ENCODE measurements around the gene FGD2.

FGD2 gene

DNA sequence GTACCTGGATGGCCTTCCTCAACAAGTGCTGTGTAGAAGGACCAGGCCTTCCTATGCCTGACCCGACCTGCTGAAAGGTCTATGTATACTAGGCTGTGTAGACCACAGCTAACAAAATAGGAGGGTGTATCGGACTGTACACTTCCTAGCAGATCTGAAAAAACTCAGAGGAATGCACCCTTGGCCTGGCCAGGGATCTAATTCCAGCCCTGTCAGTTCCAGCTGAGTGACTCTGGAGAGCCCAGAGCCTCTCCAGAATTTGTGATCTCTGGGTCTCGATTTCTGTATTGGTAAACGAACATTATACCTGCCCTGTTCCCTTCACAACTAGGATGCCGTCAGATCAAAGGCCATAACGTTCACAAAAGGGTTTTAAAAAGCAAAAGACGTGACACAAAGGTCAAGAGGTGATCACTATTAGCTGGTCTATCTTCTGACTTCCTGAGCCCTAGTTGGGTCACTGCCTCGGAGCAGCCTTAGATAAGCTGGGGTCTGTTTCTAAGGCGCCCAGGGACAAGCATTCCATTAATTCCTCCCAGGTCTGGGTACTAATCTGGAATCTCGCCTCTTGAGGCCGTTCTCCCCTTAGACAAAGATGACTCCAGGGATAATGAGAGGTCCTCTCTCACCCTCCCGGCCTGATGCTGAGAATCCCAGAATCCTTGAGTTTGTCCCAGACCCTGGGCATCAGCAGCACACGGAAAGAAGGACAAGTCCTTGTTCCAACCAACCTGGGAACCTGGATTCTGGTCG is 33.4 kb upstream of the FGD2 start:
- Histone ChIP-seq H3K9me3 (ENCODE audit: control insufficient read depth in 2 of 2, low read length in 2 of 2) (no peaks in the 10 kb centered on the region), H3K9ac (ENCODE audit: low read depth in 1 of 2, low read length in 2 of 2) (no peak overlapping the region), H3K36me3 (ENCODE audit: control insufficient read depth in 2 of 2, insufficient read depth in 2 of 2, low read length in 2 of 2) (peaks cover 95 to 98% of the 10 kb centered on the region in 2 donors), H3K27me3 (ENCODE audit: control insufficient read depth in 2 of 2, insufficient read depth in 2 of 2, low read length in 2 of 2) (no peaks in the 10 kb centered on the region), H3K27ac (ENCODE audit: low read depth in 2 of 2, low read length in 2 of 2) (no peak overlapping the region), H3K4me3 (ENCODE audit: low read length in 2 of 2) (no peak overlapping the region), H3K4me1 (ENCODE audit: control insufficient read depth in 2 of 2, insufficient read depth in 2 of 2, low read length in 2 of 2) (no peaks in the 10 kb centered on the region)

DNA sequence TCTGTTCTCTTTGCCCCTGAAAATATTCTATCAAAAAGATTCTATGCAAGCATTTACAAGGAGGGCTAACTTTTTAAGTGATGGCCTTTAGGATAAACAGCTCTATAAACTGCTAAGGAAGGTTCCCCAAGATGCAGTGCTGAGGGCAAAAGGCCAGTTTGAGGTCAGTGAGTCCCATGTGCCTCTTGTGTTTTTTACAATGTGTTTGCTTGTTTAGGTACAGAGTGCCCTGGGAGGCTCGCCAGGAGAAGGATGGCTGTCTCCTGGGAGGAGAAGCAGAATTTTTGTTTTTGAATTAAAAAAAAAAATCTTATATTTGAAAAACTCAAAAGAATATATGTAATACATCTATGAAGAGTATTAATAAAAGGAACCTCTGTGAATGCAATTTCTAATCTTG is 32.3 kb upstream of the FGD2 start:
- Histone ChIP-seq H3K27me3 (ENCODE audit: control insufficient read depth in 2 of 2, insufficient read depth in 2 of 2, low read length in 2 of 2) (no peaks in the 10 kb centered on the region), H3K4me3 (ENCODE audit: low read length in 2 of 2) (no peak overlapping the region), H3K9me3 (ENCODE audit: control insufficient read depth in 2 of 2, low read length in 2 of 2) (no peaks in the 10 kb centered on the region), H3K36me3 (ENCODE audit: control insufficient read depth in 2 of 2, insufficient read depth in 2 of 2, low read length in 2 of 2) (peaks cover 98 to 100% of the 10 kb centered on the region in 2 donors), H3K4me1 (ENCODE audit: control insufficient read depth in 2 of 2, insufficient read depth in 2 of 2, low read length in 2 of 2) (no peaks in the 10 kb centered on the region), H3K27ac (ENCODE audit: low read depth in 2 of 2, low read length in 2 of 2) (no peak overlapping the region), H3K9ac (ENCODE audit: low read depth in 1 of 2, low read length in 2 of 2) (no peak overlapping the region)

DNA sequence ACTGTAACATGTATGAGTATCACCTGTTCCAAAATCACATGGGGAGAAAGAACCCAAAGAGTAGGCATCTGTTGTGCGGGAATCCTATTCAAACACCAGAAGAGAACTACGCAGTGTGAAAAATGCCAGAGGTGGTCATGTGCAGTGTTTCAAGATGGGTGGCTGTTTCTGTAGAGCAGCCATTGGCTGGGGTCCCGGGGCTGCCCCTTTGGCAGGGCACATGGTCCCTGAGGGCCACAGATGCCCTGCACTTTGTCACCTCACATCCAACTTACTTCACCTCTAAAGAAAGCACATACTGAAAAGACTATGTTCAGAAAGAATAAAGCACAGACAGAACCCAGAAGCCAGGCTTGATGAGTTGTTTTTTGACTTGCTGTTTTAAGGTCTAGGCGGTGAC is 31.8 kb upstream of the FGD2 start:
- Histone ChIP-seq H3K4me1 (ENCODE audit: control insufficient read depth in 2 of 2, insufficient read depth in 2 of 2, low read length in 2 of 2) (no peaks in the 10 kb centered on the region), H3K9ac (ENCODE audit: low read depth in 1 of 2, low read length in 2 of 2) (no peak overlapping the region), H3K9me3 (ENCODE audit: control insufficient read depth in 2 of 2, low read length in 2 of 2) (no peaks in the 10 kb centered on the region), H3K36me3 (ENCODE audit: control insufficient read depth in 2 of 2, insufficient read depth in 2 of 2, low read length in 2 of 2) (peaks cover 97 to 98% of the 10 kb centered on the region in 2 donors), H3K27me3 (ENCODE audit: control insufficient read depth in 2 of 2, insufficient read depth in 2 of 2, low read length in 2 of 2) (no peaks in the 10 kb centered on the region), H3K27ac (ENCODE audit: low read depth in 2 of 2, low read length in 2 of 2) (no peak overlapping the region), H3K4me3 (ENCODE audit: low read length in 2 of 2) (no peak overlapping the region)

DNA sequence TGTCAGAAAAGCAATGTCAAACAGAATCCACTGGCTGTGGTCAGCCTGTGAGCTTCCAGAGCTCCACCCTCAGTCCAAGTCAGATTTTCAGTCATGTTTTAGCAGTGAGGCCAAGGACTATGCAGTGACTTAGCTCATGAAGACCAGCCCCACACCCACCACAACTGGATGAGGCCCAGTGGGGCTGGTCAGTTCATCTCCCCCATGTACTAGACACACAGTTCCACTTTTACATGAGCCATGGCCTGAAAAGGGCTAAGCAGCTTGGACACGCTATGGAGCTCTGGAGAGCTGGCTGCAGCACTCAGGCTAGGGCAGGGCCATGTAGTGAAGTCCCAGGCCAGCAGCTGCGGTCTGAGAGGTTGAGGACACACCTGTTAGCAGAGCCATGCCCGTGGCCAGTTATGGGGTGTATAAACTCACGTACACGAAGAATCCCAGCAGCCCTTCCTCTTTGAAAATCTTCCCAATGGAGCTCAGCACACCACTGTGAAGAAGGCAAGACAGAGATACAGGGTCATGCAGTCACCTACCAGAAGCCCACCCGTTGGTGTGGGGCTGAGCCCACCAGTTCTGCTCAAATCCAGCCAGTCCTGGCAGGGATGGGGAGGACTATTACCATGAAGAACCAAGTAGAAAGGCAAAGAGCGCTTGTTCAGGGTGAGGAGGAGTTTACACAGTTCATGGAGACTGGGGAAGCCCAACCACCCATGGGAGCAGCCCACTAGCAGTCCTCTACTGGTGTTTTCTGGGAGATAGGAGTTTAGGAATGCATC is 30.0 kb upstream of the FGD2 start:
- H3K4me3 ChIP-seq (ENCODE audit: low read length in 2 of 2) = no peak overlapping the region
- H3K27ac ChIP-seq (ENCODE audit: low read depth in 2 of 2, low read length in 2 of 2) = no peak overlapping the region
- no peak overlapping the region for H3K9ac ChIP-seq (ENCODE audit: low read depth in 1 of 2, low read length in 2 of 2)
- H3K9me3 ChIP-seq (ENCODE audit: control insufficient read depth in 2 of 2, low read length in 2 of 2) = no peaks in the 10 kb centered on the region
- H3K27me3 ChIP-seq (ENCODE audit: control insufficient read depth in 2 of 2, insufficient read depth in 2 of 2, low read length in 2 of 2) = no peaks in the 10 kb centered on the region
- peaks cover 0 to 2% of the 10 kb centered on the region in 2 donors for H3K4me1 ChIP-seq (ENCODE audit: control insufficient read depth in 2 of 2, insufficient read depth in 2 of 2, low read length in 2 of 2)
- H3K36me3 ChIP-seq (ENCODE audit: control insufficient read depth in 2 of 2, insufficient read depth in 2 of 2, low read length in 2 of 2) = peaks cover 83 to 84% of the 10 kb centered on the region in 2 donors

DNA sequence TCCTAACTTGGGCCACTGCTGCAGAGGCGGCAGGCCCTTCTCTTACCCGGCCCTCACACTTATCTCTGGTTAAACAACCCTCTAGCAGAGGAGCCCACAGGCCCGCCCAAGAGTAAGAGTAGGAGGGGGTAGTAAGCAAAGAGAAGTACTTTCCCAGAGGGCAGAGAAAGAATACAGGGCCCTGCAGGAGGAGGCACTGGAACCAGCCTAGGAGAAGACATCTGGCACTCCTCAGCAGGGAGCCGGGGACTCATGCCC is 29.5 kb upstream of the FGD2 start:
- Histone ChIP-seq H3K4me3 (ENCODE audit: low read length in 2 of 2) (no peak overlapping the region), H3K9me3 (ENCODE audit: control insufficient read depth in 2 of 2, low read length in 2 of 2) (no peaks in the 10 kb centered on the region), H3K4me1 (ENCODE audit: control insufficient read depth in 2 of 2, insufficient read depth in 2 of 2, low read length in 2 of 2) (peaks cover 2% of the 10 kb centered on the region in 2 donors), H3K9ac (ENCODE audit: low read depth in 1 of 2, low read length in 2 of 2) (no peak overlapping the region), H3K36me3 (ENCODE audit: control insufficient read depth in 2 of 2, insufficient read depth in 2 of 2, low read length in 2 of 2) (peaks cover 82 to 84% of the 10 kb centered on the region in 2 donors), H3K27me3 (ENCODE audit: control insufficient read depth in 2 of 2, insufficient read depth in 2 of 2, low read length in 2 of 2) (no peaks in the 10 kb centered on the region), H3K27ac (ENCODE audit: low read depth in 2 of 2, low read length in 2 of 2) (no peak overlapping the region)

DNA sequence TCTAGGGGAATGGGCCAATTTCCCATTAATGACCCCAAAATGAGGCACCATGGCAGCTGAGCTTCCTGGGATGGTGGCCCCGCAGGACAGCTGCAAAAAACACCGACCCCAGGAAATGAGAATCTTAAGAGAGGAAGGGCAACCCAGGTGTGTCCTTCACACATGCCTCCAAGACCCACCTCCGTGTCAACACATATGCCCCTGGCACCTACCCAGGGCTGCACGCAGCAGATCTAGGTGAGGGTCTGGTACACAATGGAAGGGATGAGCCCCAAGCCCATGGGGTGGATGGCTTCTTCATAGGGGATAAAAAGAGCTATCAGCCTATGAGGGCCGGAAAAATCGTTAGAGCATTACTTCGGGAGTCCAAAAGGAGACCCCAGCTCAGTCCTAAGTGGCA is 28.9 kb upstream of the FGD2 start:
- H3K4me1 ChIP-seq (ENCODE audit: control insufficient read depth in 2 of 2, insufficient read depth in 2 of 2, low read length in 2 of 2) = peaks cover 2 to 3% of the 10 kb centered on the region in 2 donors
- H3K36me3 ChIP-seq (ENCODE audit: control insufficient read depth in 2 of 2, insufficient read depth in 2 of 2, low read length in 2 of 2) = peaks cover 80 to 81% of the 10 kb centered on the region in 2 donors
- no peaks in the 10 kb centered on the region for H3K9me3 ChIP-seq (ENCODE audit: control insufficient read depth in 2 of 2, low read length in 2 of 2)
- no peak overlapping the region for H3K4me3 ChIP-seq (ENCODE audit: low read length in 2 of 2)
- H3K9ac ChIP-seq (ENCODE audit: low read depth in 1 of 2, low read length in 2 of 2) = no peak overlapping the region
- no peak overlapping the region for H3K27ac ChIP-seq (ENCODE audit: low read depth in 2 of 2, low read length in 2 of 2)
- no peaks in the 10 kb centered on the region for H3K27me3 ChIP-seq (ENCODE audit: control insufficient read depth in 2 of 2, insufficient read depth in 2 of 2, low read length in 2 of 2)

DNA sequence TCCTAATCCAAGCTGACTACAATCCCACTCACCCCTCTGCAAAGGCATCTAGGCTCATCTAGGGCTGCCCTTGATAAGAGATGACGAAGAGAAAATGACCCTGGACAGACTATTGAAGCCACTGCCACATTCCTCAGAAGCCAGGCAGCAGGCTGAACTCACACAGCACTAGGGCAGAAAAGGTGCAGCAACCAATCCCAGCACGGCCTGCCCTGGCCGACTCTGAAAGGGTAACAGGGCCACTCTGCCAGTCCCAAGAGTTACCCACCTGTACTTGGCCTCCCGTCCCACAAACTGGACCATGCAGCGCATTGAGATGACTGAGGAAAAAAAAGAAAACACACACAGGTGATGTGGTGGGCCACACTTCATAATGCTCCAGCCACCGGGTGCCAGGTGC is 28.5 kb upstream of the FGD2 start:
- no peaks in the 10 kb centered on the region for H3K9me3 ChIP-seq (ENCODE audit: control insufficient read depth in 2 of 2, low read length in 2 of 2)
- no peak overlapping the region for H3K27ac ChIP-seq (ENCODE audit: low read depth in 2 of 2, low read length in 2 of 2)
- H3K36me3 ChIP-seq (ENCODE audit: control insufficient read depth in 2 of 2, insufficient read depth in 2 of 2, low read length in 2 of 2) = peaks cover 76 to 77% of the 10 kb centered on the region in 2 donors
- H3K27me3 ChIP-seq (ENCODE audit: control insufficient read depth in 2 of 2, insufficient read depth in 2 of 2, low read length in 2 of 2) = no peaks in the 10 kb centered on the region
- no peak overlapping the region for H3K4me3 ChIP-seq (ENCODE audit: low read length in 2 of 2)
- H3K9ac ChIP-seq (ENCODE audit: low read depth in 1 of 2, low read length in 2 of 2) = no peak overlapping the region
- H3K4me1 ChIP-seq (ENCODE audit: control insufficient read depth in 2 of 2, insufficient read depth in 2 of 2, low read length in 2 of 2) = peaks cover 2 to 3% of the 10 kb centered on the region in 2 donors

DNA sequence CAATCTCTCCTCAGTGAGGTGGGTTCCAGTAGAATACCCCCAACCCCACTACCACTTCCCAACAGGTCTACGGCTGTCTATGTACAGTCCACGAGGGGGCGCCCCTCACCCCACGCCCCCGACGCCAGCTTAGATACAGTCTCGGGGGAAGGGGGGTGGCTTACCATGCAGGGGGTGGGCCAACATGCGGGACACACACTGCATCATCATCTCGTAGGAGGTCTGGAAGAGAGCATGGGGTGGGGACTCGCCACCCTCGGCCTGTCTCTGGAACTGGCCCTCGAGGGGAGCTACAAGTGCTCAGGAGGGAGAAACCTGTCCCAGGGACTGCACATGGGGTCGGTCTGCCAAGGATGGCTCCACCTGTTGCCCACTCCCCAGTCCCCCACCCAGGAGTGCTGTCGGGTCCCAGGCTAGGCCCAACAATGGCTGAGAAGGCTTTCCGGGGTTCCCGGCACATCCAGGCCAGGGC is 27.9 kb upstream of the FGD2 start:
- H3K27me3 ChIP-seq (ENCODE audit: control insufficient read depth in 2 of 2, insufficient read depth in 2 of 2, low read length in 2 of 2) = no peaks in the 10 kb centered on the region
- no peak overlapping the region for H3K9ac ChIP-seq (ENCODE audit: low read depth in 1 of 2, low read length in 2 of 2)
- H3K36me3 ChIP-seq (ENCODE audit: control insufficient read depth in 2 of 2, insufficient read depth in 2 of 2, low read length in 2 of 2) = peaks cover 70 to 71% of the 10 kb centered on the region in 2 donors
- no peaks in the 10 kb centered on the region for H3K9me3 ChIP-seq (ENCODE audit: control insufficient read depth in 2 of 2, low read length in 2 of 2)
- no peak overlapping the region for H3K27ac ChIP-seq (ENCODE audit: low read depth in 2 of 2, low read length in 2 of 2)
- no peak overlapping the region for H3K4me3 ChIP-seq (ENCODE audit: low read length in 2 of 2)
- H3K4me1 ChIP-seq (ENCODE audit: control insufficient read depth in 2 of 2, insufficient read depth in 2 of 2, low read length in 2 of 2) = peaks cover 2 to 3% of the 10 kb centered on the region in 2 donors

DNA sequence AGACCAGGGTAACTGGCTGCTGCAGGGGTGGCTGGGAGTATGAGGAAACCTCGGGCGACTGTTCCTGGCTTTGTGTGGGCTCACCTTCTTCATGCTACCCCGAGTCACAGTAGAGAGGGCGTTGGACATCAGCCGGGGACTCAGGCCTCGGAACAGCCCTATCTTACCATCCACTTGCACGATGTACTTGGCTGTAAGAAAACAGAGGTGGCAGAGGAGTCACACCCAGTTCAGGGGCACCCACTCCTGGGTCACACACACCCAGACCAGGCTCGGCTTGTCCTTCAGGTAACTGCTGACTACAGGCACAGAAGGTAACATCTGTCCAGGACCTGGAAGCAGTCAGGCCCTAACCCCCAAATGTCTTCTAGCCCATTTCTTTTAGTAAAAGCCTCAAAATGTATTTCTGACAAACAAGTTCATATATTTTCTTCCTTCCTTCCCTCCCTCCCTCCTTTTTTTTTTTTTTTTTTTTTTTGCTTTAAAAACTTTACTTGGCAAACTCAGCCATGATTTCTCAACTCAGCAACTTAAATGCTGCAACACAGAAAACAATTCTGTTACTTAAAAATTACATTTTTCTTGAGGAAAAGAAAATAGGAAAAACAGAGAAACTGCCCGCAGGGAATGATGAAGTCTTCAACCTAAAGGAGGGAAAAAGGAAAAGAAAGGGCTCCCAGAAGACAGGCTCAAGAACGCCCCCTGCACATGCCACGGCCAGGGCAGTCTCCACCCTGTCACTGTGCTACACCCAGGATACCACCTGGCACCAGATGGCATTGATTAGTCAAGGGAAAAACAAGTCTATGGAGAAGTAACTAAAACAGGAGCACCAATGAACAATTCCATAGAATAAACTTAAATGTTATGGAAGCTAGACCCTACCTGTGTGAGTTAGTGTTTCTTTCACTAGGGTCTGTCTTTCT is 26.8 kb upstream of the FGD2 start:
- Histone ChIP-seq H3K9ac (ENCODE audit: low read depth in 1 of 2, low read length in 2 of 2) (no peak overlapping the region), H3K4me1 (ENCODE audit: control insufficient read depth in 2 of 2, insufficient read depth in 2 of 2, low read length in 2 of 2) (peaks cover 2 to 3% of the 10 kb centered on the region in 2 donors), H3K27ac (ENCODE audit: low read depth in 2 of 2, low read length in 2 of 2) (no peak overlapping the region)

DNA sequence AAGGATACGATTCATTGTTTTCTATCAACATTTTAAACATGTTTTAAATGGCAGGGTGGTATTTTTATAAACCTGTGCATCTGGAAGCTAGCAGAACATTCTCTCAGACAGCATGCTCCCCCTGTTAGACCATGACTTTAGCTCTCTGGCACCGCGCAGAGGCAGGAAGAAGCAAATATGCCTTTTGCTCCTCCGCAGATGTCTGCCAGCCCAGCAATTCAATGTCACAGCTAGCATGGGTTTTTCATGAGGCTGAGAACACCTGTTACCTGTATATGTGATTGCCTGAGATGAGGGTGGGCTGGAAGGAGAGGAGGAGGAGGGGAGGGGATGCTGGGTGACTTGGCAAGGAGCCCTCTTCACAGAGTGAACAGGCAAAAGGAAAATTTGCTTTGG is 26.1 kb upstream of the FGD2 start:
- Histone ChIP-seq H3K27ac (ENCODE audit: low read depth in 2 of 2, low read length in 2 of 2) (no peak overlapping the region), H3K9ac (ENCODE audit: low read depth in 1 of 2, low read length in 2 of 2) (no peak overlapping the region), H3K27me3 (ENCODE audit: control insufficient read depth in 2 of 2, insufficient read depth in 2 of 2, low read length in 2 of 2) (no peaks in the 10 kb centered on the region), H3K4me1 (ENCODE audit: control insufficient read depth in 2 of 2, insufficient read depth in 2 of 2, low read length in 2 of 2) (peaks cover 8 to 10% of the 10 kb centered on the region in 2 donors), H3K9me3 (ENCODE audit: control insufficient read depth in 2 of 2, low read length in 2 of 2) (no peaks in the 10 kb centered on the region), H3K36me3 (ENCODE audit: control insufficient read depth in 2 of 2, insufficient read depth in 2 of 2, low read length in 2 of 2) (peaks cover 53% of the 10 kb centered on the region in 2 donors), H3K4me3 (ENCODE audit: low read length in 2 of 2) (no peak overlapping the region)

More for the DNA sequence above, 26.8 kb upstream of the FGD2 start:
- Histone ChIP-seq H3K4me3 (ENCODE audit: low read length in 2 of 2) (no peak overlapping the region), H3K27me3 (ENCODE audit: control insufficient read depth in 2 of 2, insufficient read depth in 2 of 2, low read length in 2 of 2) (no peaks in the 10 kb centered on the region), H3K9me3 (ENCODE audit: control insufficient read depth in 2 of 2, low read length in 2 of 2) (no peaks in the 10 kb centered on the region), H3K36me3 (ENCODE audit: control insufficient read depth in 2 of 2, insufficient read depth in 2 of 2, low read length in 2 of 2) (peaks cover 59 to 60% of the 10 kb centered on the region in 2 donors)
